T-cell (primary cell): Measurements from ENCODE around the gene SERTAD2. TPM values are rescaled to one million over a fixed set of nuclear protein-coding genes. Genes with fewer than 3 reads are reported as not detected.

Experiments
- ATAC-seq, 4 experiments: fragments of 200-7000 bp in 3 of 4; fragments of 150-1000 bp in 1 of 4; cut with Tn5 transposase; replicated peaks in 1 of 4; 1 replicate in 3 of 4; 2 replicates in 1 of 4; pipeline ENCODE4 v1.10.0; 2021; ENCODE audit warnings: moderate library complexity in 3 of 4, mild to moderate bottlenecking in 2 of 4, moderate number of reproducible peaks in 1 of 4
- CTCF ChIA-PET, 2 donors: fragments of 300-600 bp; sonication (Branson Sonifier 250); formaldehyde crosslinking; loops; one replicate each; lab custom pipeline; 2022; ENCODE audit warnings: antibody characterized with exemption in 2 of 2; lab: Charles Lee
- POLR2A ChIA-PET, 2 donors: fragments of 300-600 bp; sonication (Branson Sonifier 250); formaldehyde crosslinking; loops; one replicate each; lab custom pipeline; 2022; ENCODE audit warnings: antibody characterized with exemption in 2 of 2; lab: Charles Lee
- DNase-seq, 35 experiments: peaks; one replicate each; pipeline versions ENCODE4 v3.0.0 to v3.0.0-alpha.2; 2013 to 2023
- H3K27ac ChIP-seq: one replicate; pipeline ENCODE4 v1.5.1; 2013; ENCODE audit warnings: low read length
- H3K27me3 ChIP-seq, 2 experiments: replicated peaks in 1 of 2; 1 replicate in 1 of 2; 2 replicates in 1 of 2; pipeline versions ENCODE4 v1.6.1 to v1.7.0; 2013; ENCODE audit warnings: low read length in 1 of 2, mixed read lengths in 1 of 2; ENCODE audit not compliant: control insufficient read depth in 2 of 2, insufficient read depth in 2 of 2; ENCODE audit errors: extremely low read depth in 1 of 2
- H3K36me3 ChIP-seq, 2 donors: 1 replicate in 1 of 2; 2 replicates in 1 of 2; pipeline versions ENCODE4 v1.6.1 to v1.7.0; 2013; ENCODE audit warnings: low read length in 1 of 2; ENCODE audit not compliant: control insufficient read depth in 2 of 2, insufficient read depth in 1 of 2; ENCODE audit errors: extremely low read depth in 1 of 2
- H3K4me1 ChIP-seq, 2 experiments: 1 replicate in 1 of 2; 2 replicates in 1 of 2; pipeline versions ENCODE4 v1.6.1 to v1.7.0; 2013; ENCODE audit warnings: low read length in 2 of 2, mixed read lengths in 1 of 2; ENCODE audit not compliant: insufficient read depth in 2 of 2, control insufficient read depth in 1 of 2; ENCODE audit errors: extremely low read depth in 1 of 2
- H3K4me3 ChIP-seq, 2 donors: 1 replicate in 1 of 2; 2 replicates in 1 of 2; pipeline versions ENCODE4 v1.5.1 to v1.7.0; 2013; ENCODE audit warnings: mild to moderate bottlenecking in 2 of 2, low read length in 1 of 2, moderate library complexity in 1 of 2; ENCODE audit not compliant: control insufficient read depth in 1 of 2; ENCODE audit errors: extremely low read depth in 1 of 2
- H3K9me3 ChIP-seq: 2 replicates; pipeline ENCODE4 v1.7.0; 2013
- H3K27ac Mint-ChIP-seq, 2 donors: one replicate each; pipeline ENCODE4 v1.8.0; 2020 to 2021; ENCODE audit warnings: mild to moderate bottlenecking in 2 of 2, mixed read lengths in 2 of 2
- H3K27me3 Mint-ChIP-seq, 2 donors: one replicate each; pipeline ENCODE4 v1.8.0; 2021 to 2022; ENCODE audit warnings: mixed read lengths in 2 of 2
- H3K36me3 Mint-ChIP-seq: one replicate; pipeline ENCODE4 v1.8.0; 2021; ENCODE audit warnings: mixed read lengths
- H3K4me1 Mint-ChIP-seq, 3 donors: one replicate each; pipeline ENCODE4 v1.8.0; 2020 to 2022; ENCODE audit warnings: mixed read lengths in 3 of 3, mild to moderate bottlenecking in 1 of 3
- H3K4me3 Mint-ChIP-seq, 3 donors: one replicate each; pipeline ENCODE4 v1.8.0; 2020 to 2022; ENCODE audit warnings: mild to moderate bottlenecking in 3 of 3, mixed read lengths in 3 of 3, moderate library complexity in 3 of 3
- H3K9me3 Mint-ChIP-seq, 3 donors: one replicate each; pipeline ENCODE4 v1.8.0; 2020 to 2022; ENCODE audit warnings: mixed read lengths in 3 of 3
- WGBS: methylation state at CpG from one replicate; pipeline ENCODE4 v1.1.5; 2013; ENCODE audit warnings: missing lambda C conversion rate; ENCODE audit not compliant: insufficient coverage; 5-methylcytosine and 5-hydroxymethylcytosine counted together
- total RNA-seq, 35 experiments: library from RNA in 6 of 35; stranded (reverse) in 6 of 35; fragments of 120-200 nt in 1 of 35; gene quantifications; one replicate each; pipeline versions ENCODE4 v1.2.1 to v1.2.4 and lab custom pipeline; 2013 to 2026

The SERTAD2 gene
- total RNA-seq, 5 donors from 2014 or later (not counting 1 experiment from before 2014, with no cell fraction given): 22.8 to 39.7 (median 27.4) TPM

- Histone ChIP-seq H3K36me3 (no peaks in the 10 kb centered on the region), H3K27me3 (no peaks in the 10 kb centered on the region), H3K9me3 (no peaks in the 10 kb centered on the region), H3K27ac (no peak overlapping the region), H3K4me3 (no peak overlapping the region), H3K4me1 (peaks cover 0 to 4% of the 10 kb centered on the region in 2 experiments)
- H3K36me3 Mint-ChIP-seq: peaks cover 3% of the 10 kb centered on the region
- ATAC-seq: no peak
- POLR2A ChIA-PET: no interaction called here
- CTCF ChIA-PET: no interaction called here
- no peak overlapping the region for H3K27ac Mint-ChIP-seq
- WGBS: no CpG with 5 or more reads among the region's 1 CpG
- no peaks in the 10 kb centered on the region for H3K27me3 Mint-ChIP-seq
- H3K4me3 Mint-ChIP-seq: no peak overlapping the region
- DNase-seq: no peak
- H3K4me1 Mint-ChIP-seq: peaks cover 8 to 20% (median 16%) of the 10 kb centered on the region in 3 donors
- no peaks in the 10 kb centered on the region for H3K9me3 Mint-ChIP-seq
These were observed 31.7 kb upstream of the SERTAD2 start for GRCh38 chr2:64685430-64685829.

GRCh38 chr2:64683771-64684510 is 30.2 kb upstream of the SERTAD2 start:
- H3K4me3 ChIP-seq: no peak overlapping the region
- WGBS: no CpG with 5 or more reads among the region's 9 CpGs
- Mint-ChIP-seq H3K9me3 (no peaks in the 10 kb centered on the region), H3K4me1 (peaks cover 20 to 26% (median 25%) of the 10 kb centered on the region in 3 donors), H3K27ac (no peak overlapping the region), H3K4me3 (no peak overlapping the region), H3K27me3 (no peaks in the 10 kb centered on the region), H3K36me3 (peaks cover 3% of the 10 kb centered on the region)
- CTCF ChIA-PET: no interaction called here
- POLR2A ChIA-PET: no interaction called here
- H3K36me3 ChIP-seq: no peaks in the 10 kb centered on the region
- DNase-seq (no peak), ATAC-seq (no peak)
- H3K4me1 ChIP-seq: peaks cover 6 to 16% of the 10 kb centered on the region in 2 experiments
- H3K9me3 ChIP-seq: no peaks in the 10 kb centered on the region
- H3K27ac ChIP-seq: no peak overlapping the region
- H3K27me3 ChIP-seq: no peaks in the 10 kb centered on the region

- WGBS: no CpG with 5 or more reads among the region's 2 CpGs
- no peaks in the 10 kb centered on the region for H3K9me3 Mint-ChIP-seq
- DNase-seq (no peak), ATAC-seq (no peak)
- H3K4me3 Mint-ChIP-seq: no peak overlapping the region
- H3K4me1 Mint-ChIP-seq: peaks cover 26 to 36% (median 30%) of the 10 kb centered on the region in 3 donors
- no peaks in the 10 kb centered on the region for H3K27me3 Mint-ChIP-seq
- ChIA-PET POLR2A (no interaction called here), CTCF (no interaction called here)
- Histone ChIP-seq H3K9me3 (no peaks in the 10 kb centered on the region), H3K27ac (no peak overlapping the region), H3K36me3 (no peaks in the 10 kb centered on the region), H3K4me3 (no peak overlapping the region), H3K4me1 (peaks cover 6 to 22% of the 10 kb centered on the region in 2 experiments), H3K27me3 (no peaks in the 10 kb centered on the region)
- H3K27ac Mint-ChIP-seq: no peak overlapping the region
- H3K36me3 Mint-ChIP-seq: no peaks in the 10 kb centered on the region
These were observed 27.8 kb upstream of the SERTAD2 start for GRCh38 chr2:64681479-64681967.

- ChIA-PET POLR2A (no interaction called here), CTCF (interaction anchor here in 1 of 2 donors (0.5 kb wide), 1 partner anchor 115 kb away, joined by 3 read pairs; no protein-coding TSS in a partner anchor)
- Histone ChIP-seq H3K4me3 (no peak overlapping the region), H3K4me1 (peaks cover 6 to 19% of the 10 kb centered on the region in 2 experiments), H3K9me3 (no peaks in the 10 kb centered on the region), H3K27ac (peak overlapping the region; percentile 33), H3K27me3 (no peaks in the 10 kb centered on the region), H3K36me3 (no peaks in the 10 kb centered on the region)
- 44% methylated on average over 2 of the region's 6 CpGs for WGBS
- peak overlapping the region; percentile 86 to 91 for H3K27ac Mint-ChIP-seq
- H3K36me3 Mint-ChIP-seq: no peaks in the 10 kb centered on the region
- ATAC-seq (peak in 2 of 4 experiments; percentile 19 to 63), DNase-seq (no peak)
- no peaks in the 10 kb centered on the region for H3K9me3 Mint-ChIP-seq
- no peaks in the 10 kb centered on the region for H3K27me3 Mint-ChIP-seq
- H3K4me1 Mint-ChIP-seq: peaks cover 34 to 42% (median 38%) of the 10 kb centered on the region in 3 donors
- peak overlapping the region in 1 of 3 donors; percentile 25 for H3K4me3 Mint-ChIP-seq
These were observed 26.1 kb upstream of the SERTAD2 start for GRCh38 chr2:64679673-64680425.

- H3K27me3 Mint-ChIP-seq: no peaks in the 10 kb centered on the region
- no CpG with 5 or more reads among the region's 3 CpGs for whole genome bisulfite sequencing
- DNase-seq: no peak
- peak overlapping the region in 1 of 3 donors; percentile 25 for H3K4me3 Mint-ChIP-seq
- no peaks in the 10 kb centered on the region for H3K27me3 ChIP-seq
- no peak overlapping the region for H3K4me3 ChIP-seq
- no peaks in the 10 kb centered on the region for H3K36me3 Mint-ChIP-seq
- CTCF ChIA-PET: interaction anchor here (0.5 to 1.1 kb wide), 10 partner anchors 13 to 775 kb away, joined by 3 to 9 read pairs (median 4); partner anchors contain the start of gene SERTAD2 (in 2 of the 2)
- H3K36me3 ChIP-seq: no peaks in the 10 kb centered on the region
- no peaks in the 10 kb centered on the region for H3K9me3 Mint-ChIP-seq
- H3K4me1 ChIP-seq: peaks cover 6 to 19% of the 10 kb centered on the region in 2 experiments
- peak overlapping the region; percentile 86 to 91 for H3K27ac Mint-ChIP-seq
- no peak for ATAC-seq
- POLR2A ChIA-PET: interaction anchor here (0.6 to 0.8 kb wide), 3 partner anchors 25 to 433 kb away, joined by 3 to 8 read pairs (median 6); partner anchors contain the start of gene SERTAD2 (in 1 of the 2)
- H3K27ac ChIP-seq: peak overlapping the region; percentile 33
- no peaks in the 10 kb centered on the region for H3K9me3 ChIP-seq
- H3K4me1 Mint-ChIP-seq: peaks cover 34 to 42% (median 38%) of the 10 kb centered on the region in 3 donors
These were observed 25.3 kb upstream of the SERTAD2 start for GRCh38 chr2:64678771-64679590.
